HG03378 (cell line): ENCODE measurements around the gene CACHD1.
"Not testable (repeated sequence)": the region's sequence is repeated elsewhere in the genome, so short reads cannot be mapped to it uniquely, and the experiment has no call there.

Source experiments
- ATAC-seq: cut with Tn5 transposase; IDR thresholded peaks from one replicate; pipeline ENCODE4 v1.9.1; 2021; ENCODE audit warnings: mild to moderate bottlenecking, moderate library complexity; ENCODE audit not compliant: unreplicated experiment

Gene CACHD1

DNA sequence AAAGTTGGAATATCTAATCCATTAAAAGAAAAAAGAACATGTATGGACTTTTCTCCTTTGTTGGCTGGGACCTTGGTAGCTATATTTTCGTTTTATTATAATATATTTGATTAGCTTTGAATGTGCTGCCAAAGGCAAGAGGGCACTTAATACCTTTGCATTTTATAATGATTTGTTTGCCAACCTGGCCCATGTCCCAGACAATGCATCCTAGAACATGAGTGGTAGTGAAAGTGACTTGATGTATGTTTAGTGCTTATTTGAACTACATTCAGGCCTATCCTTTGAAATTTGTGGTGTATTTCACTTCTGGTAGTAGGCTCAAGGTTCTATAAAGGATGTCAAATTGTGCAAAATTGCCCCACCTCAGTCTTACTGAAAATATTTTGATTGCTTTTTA lies 25.9 kb downstream of the CACHD1 start:
- ATAC-seq: no peak

DNA sequence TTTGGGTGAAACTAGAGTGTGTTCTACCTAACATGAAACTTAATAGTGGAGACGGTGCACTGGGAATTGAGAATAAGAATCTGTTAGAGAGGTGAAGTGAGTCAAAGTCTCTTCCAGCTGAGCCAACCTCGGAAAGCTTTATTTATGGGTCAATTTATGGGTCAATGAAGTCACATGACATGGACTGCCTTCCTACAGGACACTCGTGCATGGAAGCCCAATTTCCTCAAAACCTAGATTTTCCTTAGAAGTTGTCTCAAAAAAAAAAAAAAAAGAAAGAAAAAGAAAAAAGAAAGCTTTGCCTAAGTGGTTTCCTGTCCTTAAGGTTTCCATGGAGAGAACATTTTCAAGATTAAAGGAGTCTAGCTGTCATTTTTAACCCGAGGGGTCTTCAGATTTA lies 26.7 kb downstream of the CACHD1 start:
- no peak for ATAC-seq

DNA sequence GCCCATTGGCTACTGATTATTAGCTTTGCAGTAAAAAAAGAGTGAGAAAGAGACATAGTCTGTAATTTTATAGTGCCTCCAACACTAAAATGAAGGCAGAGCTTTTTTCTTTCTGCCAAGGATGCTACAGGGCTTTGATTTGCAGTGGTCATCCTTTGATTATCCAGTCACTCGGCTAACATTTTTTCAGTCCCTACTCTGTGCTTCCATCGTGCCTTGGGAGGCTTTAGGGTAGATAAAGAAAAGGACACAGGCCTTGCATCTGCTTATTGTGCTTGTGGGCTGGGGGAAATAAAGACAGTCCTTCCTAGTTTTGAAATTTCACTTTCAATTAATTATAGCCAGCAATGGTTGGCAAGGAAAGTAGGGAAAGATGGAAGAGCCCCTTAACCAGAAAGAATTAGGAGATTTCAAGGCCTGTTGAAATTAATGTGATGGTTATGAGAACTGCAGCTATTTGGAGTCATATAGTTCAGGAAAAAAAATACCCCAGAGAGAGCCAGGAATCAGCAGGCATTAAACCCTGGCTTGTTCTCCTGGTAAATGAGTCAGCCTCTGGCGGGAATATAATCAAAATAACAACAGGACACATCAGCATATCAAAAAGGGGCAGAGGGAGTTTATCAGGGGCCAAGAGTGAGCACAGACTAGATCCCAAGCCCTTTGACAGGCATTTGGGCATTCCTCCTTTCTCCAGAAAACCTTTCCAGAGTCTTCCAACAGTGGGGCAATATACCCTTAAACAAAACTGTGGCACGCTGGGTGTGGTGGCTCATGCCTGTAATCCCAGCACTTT lies 27.4 kb downstream of the CACHD1 start:
- no peak for ATAC-seq

DNA sequence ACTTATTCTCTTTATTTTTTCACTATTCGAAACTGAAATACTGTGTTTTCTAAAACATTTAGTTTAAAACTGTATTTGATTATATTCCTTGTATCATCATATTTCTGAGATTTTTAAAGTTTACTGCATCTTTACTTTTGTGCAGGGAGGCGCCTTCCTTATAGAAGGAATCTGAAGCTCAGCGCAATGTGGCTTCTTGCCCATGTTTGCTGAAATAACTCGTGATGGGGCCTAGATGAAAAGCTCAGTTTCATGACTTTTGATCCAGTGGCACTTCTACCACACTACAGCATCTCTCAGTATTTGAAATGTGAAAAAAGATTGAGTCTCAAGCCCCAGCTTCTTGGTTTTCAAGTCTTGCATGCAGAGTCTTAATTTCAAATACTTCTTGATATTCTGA lies 28.4 kb downstream of the CACHD1 start:
- no peak for ATAC-seq

DNA sequence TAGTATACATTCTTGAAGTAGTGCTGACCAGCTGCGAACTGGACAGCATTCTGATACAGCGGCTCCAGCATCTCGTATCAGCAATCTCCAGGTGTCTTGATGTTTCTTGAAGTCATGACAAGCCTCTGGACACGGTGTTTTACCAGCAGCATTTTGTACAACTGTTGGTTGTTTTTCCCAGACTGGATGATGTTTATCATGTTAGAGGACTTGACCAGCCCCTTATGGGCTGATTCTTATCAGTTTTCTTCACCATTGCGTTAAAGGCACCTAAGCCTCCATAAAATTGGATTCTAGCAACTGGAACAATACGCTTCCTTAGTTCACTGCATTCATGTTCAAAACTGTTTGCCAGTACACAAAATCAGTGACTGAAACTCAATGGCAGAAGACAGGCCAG lies 29.1 kb downstream of the CACHD1 start:
- ATAC-seq: no peak

DNA sequence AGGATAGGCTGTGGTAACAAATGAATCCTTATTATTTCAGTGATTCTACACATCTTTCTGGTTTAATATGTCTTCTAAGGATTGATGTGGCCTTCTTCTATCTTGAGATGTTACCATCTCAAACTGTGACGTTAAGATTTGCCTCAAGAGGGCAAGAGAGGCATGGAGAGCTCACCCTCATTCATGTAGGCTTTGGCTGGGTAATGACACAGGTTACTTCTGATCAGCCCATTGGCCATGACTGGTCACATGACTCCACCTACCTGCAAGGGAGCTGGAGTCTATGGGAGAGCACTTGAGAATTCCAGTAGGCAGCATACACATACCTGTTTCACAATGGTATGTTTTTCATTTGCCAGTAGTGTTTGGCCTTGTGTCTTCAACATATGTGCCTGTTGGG lies 30.0 kb downstream of the CACHD1 start:
- no peak for ATAC-seq

DNA sequence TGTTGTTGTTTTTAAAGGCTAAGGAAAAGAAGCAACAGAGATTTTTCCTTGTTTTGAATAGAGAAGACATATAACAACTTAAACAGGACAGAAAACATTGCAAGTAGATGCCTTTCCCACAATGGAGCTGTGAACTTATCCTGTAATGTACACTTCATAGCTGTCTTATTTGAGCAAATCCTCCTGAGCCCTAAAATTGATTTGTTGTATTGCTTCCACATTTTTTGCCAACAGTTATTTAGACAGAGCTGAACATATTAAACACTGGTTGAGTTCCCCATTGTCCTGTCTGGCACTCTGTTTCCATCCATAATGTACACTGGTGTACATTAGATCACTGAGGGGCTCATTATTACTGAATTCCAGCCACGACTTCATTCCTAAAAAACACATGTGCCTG lies 32.2 kb downstream of the CACHD1 start:
- no peak for ATAC-seq

DNA sequence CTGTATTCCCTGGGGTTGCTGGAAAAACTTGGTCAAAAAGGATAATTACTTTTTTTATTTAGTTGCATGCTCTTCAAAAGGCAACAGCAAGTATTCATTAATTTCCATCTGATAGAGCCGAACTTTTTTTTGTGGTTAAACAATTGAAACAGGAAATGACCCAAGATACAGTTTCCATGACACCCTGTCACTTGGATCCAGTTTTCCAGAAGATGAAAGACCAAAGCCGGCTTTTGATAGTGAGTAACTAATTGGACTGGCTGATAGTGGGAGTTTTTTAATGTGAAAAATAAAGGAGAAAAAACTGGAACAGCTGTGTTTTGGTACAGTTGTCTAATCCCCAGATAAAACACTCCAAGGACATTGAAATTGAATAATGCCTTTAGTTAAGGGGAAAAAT lies 33.0 kb downstream of the CACHD1 start:
- no peak for ATAC-seq

DNA sequence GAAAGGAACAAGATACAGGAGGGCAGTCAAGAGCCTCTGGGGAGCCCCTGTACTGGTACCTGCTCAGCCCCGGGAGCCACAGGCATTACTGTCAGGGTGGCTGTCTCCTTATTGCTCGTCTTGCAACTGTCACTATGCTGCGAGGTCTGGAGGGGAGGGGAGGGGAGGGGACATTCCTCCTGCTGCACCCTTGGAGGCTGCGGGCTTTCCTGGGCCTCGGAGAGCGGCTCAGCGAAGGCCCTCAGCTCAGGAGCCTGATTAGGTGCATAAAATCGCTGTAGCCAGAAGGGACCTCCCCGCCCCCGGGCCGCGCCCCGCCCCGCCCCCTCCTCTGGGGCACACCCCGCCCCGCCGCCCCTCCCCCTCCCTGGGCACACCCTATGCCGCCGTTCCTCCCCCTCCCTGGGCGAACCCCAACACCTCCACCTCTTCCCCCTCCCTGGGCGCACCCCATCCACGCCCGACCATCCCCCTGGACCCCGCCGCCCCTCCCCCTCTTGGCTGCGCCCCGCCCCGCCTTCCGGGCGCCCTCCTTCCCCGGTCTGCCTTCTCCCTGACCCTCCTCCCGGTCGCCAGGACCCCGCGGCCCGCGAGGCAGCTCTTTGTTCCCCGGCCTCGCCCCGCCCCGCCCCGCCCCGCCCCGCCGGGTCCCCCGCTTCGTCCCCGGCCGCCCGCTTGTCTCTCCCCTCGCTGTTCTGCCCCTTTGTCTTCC lies 35.5 kb downstream of the CACHD1 start:
- no peak for ATAC-seq

DNA sequence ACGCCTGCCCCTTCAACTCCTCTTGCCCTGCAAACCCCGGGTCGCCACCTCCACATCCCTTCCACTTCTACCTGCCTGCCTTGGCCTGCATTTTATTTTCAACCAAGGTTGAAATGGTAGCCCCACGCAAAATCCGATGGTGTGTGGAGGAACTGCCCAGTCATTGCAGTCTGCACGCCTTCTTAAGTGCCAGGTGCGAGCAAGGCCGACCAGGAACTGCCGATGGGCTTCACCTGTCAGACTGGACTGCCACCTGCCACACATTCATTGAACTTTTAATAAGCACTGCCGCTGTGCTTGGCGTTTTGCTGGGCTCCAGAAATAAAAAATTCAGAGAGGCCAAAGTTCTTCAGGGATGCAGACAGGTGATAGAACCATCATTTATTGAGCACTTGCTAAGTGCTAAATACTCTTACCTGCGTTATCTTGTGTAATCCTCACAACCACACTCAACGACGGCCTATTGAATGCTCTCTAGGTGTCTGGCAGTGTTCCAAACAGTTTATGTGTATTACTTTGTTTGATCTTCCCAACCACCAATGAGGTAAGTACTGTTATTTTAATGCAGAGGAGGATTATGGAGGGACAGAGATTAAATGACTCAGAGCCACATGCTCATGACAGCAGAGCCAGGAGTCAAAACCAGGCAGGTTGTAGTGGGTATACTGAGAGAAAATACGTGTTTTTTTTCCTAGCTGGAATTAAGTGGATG lies 36.2 kb downstream of the CACHD1 start:
- no peak for ATAC-seq

DNA sequence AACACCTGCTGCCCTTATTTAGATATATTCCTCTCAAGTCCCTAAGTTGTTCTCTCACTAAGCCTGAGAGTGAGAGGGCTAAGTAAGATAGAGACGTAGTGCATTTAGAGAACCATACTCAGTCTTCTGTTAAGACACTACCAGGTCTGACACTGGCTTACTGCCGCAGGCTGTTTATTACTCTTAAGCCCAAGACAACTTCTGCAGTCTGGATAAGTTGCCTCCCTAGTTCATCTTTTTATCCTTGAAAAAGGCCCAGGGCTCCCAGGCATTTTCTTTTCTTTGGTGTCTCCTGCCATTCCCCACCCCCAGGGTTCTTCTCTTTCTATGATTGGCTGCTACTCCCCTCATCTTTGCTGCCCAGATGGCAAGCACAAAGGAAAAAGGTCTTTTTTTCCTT lies 38.7 kb downstream of the CACHD1 start:
- no peak for ATAC-seq

DNA sequence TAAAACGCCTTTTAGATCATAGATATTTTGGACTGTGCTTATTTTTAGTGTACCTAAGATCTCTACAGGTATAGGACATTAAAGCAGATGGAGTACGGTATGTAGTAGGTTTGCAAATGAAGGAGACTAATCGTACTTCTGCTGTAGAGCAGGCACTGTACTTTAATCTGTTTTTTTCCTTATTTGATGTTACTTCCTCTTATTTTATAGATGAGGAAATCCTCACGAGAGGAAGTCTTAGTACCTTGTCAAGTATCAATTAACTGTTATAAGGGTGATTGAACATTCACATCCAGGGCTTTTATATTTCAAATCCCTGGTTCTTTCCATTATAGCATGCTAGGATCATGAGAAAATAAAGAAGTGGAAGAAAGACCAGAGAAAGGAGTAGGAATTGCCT lies 41.1 kb downstream of the CACHD1 start:
- no peak for ATAC-seq

DNA sequence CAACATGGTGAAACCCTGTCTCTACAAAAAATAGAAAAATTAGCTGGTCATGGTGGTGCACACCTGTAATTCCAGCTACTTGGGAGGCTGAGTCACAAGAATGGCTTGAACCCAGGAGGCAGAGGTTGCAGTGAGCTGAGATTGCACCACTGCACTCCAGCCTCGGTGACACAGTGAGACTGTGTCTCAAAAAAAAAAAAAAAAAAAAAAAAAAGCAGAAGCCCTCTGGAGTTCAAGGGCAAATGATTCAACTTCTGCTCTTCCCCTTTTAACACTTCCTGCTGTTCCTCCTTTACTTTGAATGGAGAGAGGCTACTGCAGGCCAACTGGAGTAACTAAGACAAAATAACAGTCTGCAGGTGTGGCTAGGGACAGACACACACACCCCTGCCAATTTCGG lies 42.3 kb downstream of the CACHD1 start:
- ATAC-seq: not testable (repeated sequence)

DNA sequence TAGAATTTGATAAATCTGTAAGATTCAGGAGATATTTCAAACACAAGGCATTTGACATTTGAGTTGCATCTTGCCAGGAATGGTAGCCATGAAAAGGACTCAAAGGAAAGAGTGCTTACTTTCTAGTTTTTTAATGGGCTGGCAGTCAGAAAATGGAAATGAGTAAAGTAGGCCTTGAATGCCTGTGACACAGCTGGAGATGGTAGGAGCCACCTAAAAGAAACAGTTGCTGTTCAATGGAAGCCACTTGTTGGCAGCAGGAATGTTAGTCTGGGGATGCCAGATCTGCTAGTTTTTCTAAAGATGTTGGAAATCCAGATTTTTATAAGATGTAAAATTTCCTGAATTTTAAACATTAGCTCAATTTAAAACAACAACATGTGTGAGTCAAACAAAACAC lies 43.6 kb downstream of the CACHD1 start:
- no peak for ATAC-seq

DNA sequence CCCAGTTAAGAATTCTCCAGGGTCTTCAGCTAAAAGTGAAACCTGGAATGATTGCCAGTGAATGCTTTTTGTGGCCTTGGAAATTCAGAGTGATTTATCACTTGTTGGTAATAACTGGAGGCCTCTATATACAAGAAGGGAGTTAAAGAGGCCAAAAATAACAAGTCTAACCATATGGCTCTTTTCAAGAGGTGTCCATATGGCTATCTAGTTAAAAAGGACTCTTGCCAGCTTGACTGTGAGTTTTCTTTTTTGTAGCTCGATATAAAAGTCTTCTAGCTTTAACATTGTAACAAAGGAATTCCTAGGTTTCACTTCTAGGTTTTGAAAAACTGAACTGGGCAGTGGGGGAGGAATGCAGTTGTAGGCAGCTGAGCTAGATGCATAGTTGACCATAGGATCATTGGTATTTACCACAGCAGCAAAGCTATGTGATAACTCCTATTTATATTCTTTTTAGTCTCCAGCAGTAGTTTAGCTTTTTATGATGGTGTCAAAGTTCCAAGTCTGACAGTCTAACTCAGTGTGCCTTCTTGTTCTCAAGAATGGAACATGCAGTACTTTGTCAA lies 44.4 kb downstream of the CACHD1 start:
- no peak for ATAC-seq

DNA sequence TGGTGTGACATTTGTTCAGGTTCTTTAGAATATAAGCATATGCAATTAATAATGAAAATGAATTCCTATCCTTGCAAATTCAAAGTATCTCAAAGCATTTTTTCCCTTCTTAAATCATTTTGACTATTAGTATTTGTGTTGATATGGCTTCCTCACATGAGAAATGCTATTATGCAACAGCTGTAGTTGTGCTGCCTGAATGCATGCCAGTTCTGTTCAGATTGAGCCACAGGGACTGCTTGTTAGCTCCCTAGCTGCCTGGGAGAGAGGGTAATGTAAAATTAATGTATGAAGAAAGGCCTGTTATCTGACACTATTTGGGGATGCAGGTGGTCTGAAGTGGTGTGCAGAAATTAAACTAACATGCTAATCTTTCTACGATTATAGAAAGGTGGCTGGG lies 45.5 kb downstream of the CACHD1 start:
- no peak for ATAC-seq

DNA sequence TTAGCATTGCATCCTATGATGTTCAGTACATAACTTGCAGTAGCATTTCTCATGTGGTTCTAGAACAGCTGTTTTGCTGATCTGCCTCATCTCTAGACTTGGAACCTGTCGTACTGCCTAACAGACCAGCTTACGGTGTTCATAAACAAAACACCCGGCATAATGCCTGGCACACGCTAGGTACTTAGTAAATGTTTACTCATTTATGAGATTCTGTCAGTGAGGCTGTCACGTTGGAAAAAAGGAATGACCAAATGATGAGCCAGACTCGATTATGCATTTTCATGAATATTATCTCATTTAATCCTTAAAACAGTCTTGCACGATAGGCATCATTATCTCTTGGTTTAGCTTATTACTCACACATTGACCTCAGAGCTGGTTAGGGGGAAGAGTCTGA lies 46.4 kb downstream of the CACHD1 start:
- no peak for ATAC-seq

DNA sequence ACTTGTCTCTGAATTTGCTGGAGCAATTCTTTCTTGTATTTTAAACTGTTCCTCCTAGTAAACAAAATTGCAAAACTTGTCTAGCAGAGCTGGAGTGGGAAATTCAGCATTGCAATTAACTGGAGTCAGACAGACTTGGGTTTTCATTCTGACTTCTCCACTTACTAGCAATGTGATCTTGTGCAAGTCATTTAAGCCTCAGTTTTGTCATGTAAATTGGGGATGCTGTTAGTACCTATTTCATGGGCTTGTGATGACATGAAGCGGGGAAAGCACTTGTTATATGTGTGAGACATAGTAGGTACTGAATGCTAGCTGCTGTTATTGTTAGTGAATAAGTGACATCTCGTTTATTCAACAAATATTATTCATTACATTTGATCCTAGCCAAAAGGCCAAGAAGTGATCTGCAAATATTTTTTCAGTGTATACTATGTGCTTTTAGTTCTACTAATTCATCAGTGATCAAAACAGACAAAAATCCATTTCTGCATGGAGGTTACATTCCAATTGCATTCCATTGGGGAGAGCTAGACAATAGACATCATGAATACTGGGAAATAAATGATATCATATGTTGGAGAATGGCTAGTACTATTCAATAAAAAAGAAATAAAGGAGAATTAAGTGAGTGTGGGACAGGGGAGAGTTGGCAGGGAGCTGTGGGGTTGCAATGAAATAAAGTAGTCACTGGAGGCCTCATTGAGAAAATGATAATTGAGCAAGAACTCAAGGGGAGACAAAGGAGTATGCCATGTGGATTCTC lies 47.1 kb downstream of the CACHD1 start:
- ATAC-seq: no peak

DNA sequence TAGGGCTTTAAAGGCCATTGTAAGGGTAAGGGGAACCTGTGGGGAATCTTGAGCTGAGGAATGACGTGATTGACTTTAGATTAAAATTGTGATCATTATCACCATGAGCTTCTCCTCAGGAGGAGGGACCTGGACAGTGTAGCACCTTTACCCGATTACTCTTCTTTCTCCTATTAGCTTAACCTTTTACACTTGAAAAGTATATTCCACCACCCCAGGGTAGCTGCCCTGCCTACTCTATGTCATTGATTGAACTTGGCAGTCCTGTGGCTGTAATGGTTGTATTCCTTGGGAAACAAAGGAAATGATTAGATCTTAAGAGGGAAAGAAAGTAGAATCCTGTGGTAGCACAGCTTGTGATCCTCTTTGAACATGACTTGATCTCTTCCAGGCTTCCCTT lies 47.7 kb downstream of the CACHD1 start:
- ATAC-seq: no peak

DNA sequence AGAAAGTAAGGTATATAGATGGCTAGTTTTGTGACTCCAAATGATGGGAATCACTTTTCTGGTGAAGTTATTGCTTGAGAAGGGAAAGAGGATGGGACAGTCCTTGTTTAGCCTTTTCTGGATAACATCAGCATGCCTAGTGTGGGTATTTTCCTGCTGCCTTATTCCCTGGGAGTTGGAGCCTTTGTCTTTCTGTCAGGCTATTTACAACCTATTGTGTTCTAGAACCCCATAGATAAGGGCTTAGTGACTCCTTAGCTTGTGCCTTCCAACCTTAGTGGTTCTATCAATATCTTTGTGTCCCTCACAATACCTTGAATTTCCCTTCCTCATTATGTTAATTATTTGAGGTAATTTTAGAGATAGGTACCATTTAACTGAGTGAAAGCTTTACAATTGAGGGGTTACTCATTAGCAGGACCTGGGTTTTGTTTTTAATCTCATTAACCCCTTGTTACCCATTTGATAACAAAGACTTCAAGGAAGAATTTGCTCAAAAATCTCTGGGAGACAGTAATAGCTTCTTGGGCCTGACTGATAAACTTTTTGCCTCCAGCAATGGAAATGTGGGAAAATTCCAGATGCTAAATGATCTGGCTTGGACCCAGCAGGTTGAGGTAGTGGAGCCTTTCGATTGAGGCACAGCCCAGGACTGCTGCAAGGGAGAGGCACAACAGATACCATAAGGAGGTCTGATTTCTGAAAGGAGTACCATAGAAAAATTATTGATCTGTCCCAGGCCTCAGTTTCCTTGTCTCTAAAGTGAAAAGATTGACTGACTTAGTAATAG lies 49.0 kb downstream of the CACHD1 start:
- no peak for ATAC-seq
